ENCODE data around the gene SNRPE. TPM values are rescaled to one million over a fixed set of nuclear protein-coding genes. Genes with fewer than 3 reads are reported as not detected.

Gene SNRPE
- total and polyA plus RNA-seq, 2 experiments from 2014 or later, result 66.2 to 504 TPM

DNA sequence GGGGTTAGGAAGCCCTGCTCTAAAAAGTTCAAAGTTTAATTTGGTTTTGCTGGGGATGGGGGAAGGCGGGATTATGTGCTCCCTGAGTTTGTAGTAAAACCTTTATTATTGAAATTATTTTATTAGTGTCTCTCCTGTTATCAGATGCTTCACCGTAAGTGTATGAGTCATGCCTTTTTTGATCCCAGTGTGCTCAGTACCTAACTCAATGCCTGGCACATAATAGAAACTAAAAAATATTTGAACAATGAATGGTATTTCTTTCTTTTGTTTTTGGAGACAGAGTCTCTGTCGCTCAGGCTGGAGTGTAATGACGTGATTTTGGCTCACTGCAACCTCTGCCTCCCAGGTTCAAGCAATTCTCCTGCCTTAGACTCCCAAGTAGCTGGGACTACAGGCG is 6.4 kb downstream of the SNRPE start:
- Histone ChIP-seq H3K36me3 (peaks cover 45% of the 10 kb centered on the region), H3K4me1 (ENCODE audit: low read depth) (no peaks in the 10 kb centered on the region), H3K4me3 (no peak overlapping the region), H3K9me3 (ENCODE audit: low read depth) (no peaks in the 10 kb centered on the region), H3K27ac (no peak overlapping the region), H3K27me3 (no peaks in the 10 kb centered on the region)
- DNase-seq (ENCODE audit: low read depth in 1 of 2, low spot score in 1 of 2), result peak in 1 of 2 donors; percentile 4
- TF ChIP-seq, protein P1, sequence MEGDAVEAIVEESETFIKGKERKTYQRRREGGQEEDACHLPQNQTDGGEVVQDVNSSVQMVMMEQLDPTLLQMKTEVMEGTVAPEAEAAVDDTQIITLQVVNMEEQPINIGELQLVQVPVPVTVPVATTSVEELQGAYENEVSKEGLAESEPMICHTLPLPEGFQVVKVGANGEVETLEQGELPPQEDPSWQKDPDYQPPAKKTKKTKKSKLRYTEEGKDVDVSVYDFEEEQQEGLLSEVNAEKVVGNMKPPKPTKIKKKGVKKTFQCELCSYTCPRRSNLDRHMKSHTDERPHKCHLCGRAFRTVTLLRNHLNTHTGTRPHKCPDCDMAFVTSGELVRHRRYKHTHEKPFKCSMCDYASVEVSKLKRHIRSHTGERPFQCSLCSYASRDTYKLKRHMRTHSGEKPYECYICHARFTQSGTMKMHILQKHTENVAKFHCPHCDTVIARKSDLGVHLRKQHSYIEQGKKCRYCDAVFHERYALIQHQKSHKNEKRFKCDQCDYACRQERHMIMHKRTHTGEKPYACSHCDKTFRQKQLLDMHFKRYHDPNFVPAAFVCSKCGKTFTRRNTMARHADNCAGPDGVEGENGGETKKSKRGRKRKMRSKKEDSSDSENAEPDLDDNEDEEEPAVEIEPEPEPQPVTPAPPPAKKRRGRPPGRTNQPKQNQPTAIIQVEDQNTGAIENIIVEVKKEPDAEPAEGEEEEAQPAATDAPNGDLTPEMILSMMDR (IDR thresholded peaks at IDR 0.05; ENCODE audit: low read depth, low read length), result no peak

DNA sequence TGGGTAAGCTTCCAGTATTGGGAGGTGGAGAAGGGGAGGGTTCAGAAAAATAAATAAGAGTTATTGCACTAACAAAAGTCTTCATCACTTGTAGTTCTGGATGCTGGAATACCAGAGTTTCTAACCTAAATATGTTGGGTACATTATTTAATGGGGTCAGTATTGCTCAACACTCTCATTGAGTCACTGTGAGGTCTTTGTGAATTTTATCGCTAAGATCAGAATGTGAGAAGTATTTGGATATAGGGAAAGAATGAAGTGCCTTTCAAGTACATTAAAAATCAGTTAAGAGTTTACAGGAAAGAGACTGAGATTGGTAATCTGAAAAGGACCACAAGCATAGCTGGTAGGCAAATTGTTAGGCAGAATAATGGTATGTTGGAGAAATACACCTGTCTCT is 8.8 kb downstream of the SNRPE start:
- H3K27ac ChIP-seq, result no peak overlapping the region
- TF ChIP-seq, protein P1 (IDR thresholded peaks at IDR 0.05; ENCODE audit: low read depth, low read length), result no peak
- peaks cover 30% of the 10 kb centered on the region for H3K36me3 ChIP-seq
- DNase-seq (ENCODE audit: low read depth in 1 of 2, low spot score in 1 of 2), result peak in 1 of 2 donors; percentile 22
- H3K27me3 ChIP-seq, result no peaks in the 10 kb centered on the region
- H3K4me1 ChIP-seq (ENCODE audit: low read depth), result no peaks in the 10 kb centered on the region
- no peaks in the 10 kb centered on the region for H3K9me3 ChIP-seq (ENCODE audit: low read depth)
- H3K4me3 ChIP-seq, result no peak overlapping the region

DNA sequence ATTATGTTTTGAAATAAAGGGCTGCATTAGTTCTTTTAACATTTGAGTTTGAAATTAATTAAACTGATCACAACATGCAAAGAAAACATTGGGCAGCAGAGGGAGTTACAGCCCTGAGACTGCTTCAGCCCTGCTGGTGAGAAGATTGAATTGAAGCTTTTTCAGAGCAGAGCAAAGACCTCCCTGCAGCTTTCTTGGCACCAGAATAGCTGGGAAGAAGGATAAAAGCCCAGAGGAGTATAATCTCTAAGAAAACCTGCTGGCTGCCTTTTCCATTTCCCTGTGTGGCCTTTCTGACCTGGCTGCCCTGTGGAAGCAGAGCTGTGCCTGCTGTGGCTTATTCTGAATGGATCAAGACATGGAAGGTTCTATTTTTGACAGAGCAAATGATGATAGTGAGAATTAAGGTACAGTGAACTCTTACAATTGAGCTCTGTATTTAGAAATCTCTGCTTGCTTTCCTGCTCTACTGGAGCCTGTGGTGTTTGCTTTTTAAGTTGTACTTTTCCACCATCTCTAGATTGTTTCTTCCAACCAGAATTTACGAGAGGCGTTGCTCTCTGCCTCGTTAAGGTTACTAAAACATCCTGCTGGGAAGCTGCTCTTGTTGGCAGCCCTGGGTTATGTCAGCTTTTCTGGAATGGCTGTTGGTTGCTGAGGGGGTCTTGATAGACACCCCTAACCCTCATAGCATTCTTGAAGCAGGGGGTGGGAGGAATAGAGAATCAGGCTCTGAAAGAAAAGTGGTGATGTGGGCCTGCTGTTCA is 9.9 kb downstream of the SNRPE start:
- DNase-seq (ENCODE audit: low read depth in 1 of 2, low spot score in 1 of 2), result peak; percentile 69 to 89
- Histone ChIP-seq H3K27ac (no peak overlapping the region), H3K36me3 (peaks cover 24% of the 10 kb centered on the region), H3K4me3 (no peak overlapping the region), H3K27me3 (no peaks in the 10 kb centered on the region), H3K4me1 (ENCODE audit: low read depth) (no peaks in the 10 kb centered on the region), H3K9me3 (ENCODE audit: low read depth) (no peaks in the 10 kb centered on the region)
- TF ChIP-seq, protein P1 (IDR thresholded peaks at IDR 0.05; ENCODE audit: low read depth, low read length), result peak; percentile 87

GRCh38 chr1:203873094-203873493 is 11.7 kb downstream of the SNRPE start:
- TF ChIP-seq, protein P1 (IDR thresholded peaks at IDR 0.05; ENCODE audit: low read depth, low read length), result no peak
- no peaks in the 10 kb centered on the region for H3K27me3 ChIP-seq
- H3K4me1 ChIP-seq (ENCODE audit: low read depth), result no peaks in the 10 kb centered on the region
- no peak overlapping the region for H3K4me3 ChIP-seq
- no peak overlapping the region for H3K27ac ChIP-seq
- no peak for DNase-seq (ENCODE audit: low read depth in 1 of 2, low spot score in 1 of 2)
- peaks cover 17% of the 10 kb centered on the region for H3K36me3 ChIP-seq
- no peaks in the 10 kb centered on the region for H3K9me3 ChIP-seq (ENCODE audit: low read depth)

- Histone ChIP-seq H3K4me3 (no peak overlapping the region), H3K36me3 (no peaks in the 10 kb centered on the region), H3K4me1 (ENCODE audit: low read depth) (no peaks in the 10 kb centered on the region), H3K27me3 (no peaks in the 10 kb centered on the region), H3K27ac (no peak overlapping the region), H3K9me3 (ENCODE audit: low read depth) (no peaks in the 10 kb centered on the region)
- TF ChIP-seq, protein P1 (IDR thresholded peaks at IDR 0.05; ENCODE audit: low read depth, low read length), result no peak
- DNase-seq (ENCODE audit: low read depth in 1 of 2, low spot score in 1 of 2), result no peak
Measured at GRCh38 chr1:203878422-203878821, 17.0 kb downstream of the SNRPE start.

Data from cardiac muscle cell (in vitro differentiated cells and primary cell).